ENCODE measurements around the gene UBE2F. TPM values are rescaled to one million over a fixed set of nuclear protein-coding genes. Genes with fewer than 3 reads are reported as not detected.

UBE2F gene, protein sequence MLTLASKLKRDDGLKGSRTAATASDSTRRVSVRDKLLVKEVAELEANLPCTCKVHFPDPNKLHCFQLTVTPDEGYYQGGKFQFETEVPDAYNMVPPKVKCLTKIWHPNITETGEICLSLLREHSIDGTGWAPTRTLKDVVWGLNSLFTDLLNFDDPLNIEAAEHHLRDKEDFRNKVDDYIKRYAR
- 10 to 100 TPM; 67.7 to 69.9 TPM for total RNA-seq

- Histone ChIP-seq H3K4me1 (peaks cover 67% of the 10 kb centered on the region), H3K36me3 (replicated peaks in 1 of 2; ENCODE audit: insufficient read depth in 1 of 2, low read depth in 2 of 2) (no peaks in the 10 kb centered on the region), H3K9me3 (peaks cover 0 to 10% (median 0%) of the 10 kb centered on the region in 3 donors), H3K27ac (peak within 1 kb of the TSS; percentile 73 to 84 (median 81)), H3K27me3 (no peaks in the 10 kb centered on the region), H3K4me3 (peak within 1 kb of the TSS; percentile 62 to 67)
- 0% methylated on average over 15 to 72 of the region's 123 CpGs for WGBS, 2 donors
- peak; percentile 97 to 98 (median 98) for DNase-seq
- TF ChIP-seq POLR2A (IDR thresholded peaks at IDR 0.05) (peak; percentile 56 to 69 (median 67)), CTCF (IDR thresholded peaks at IDR 0.05) (no peak)
- intact Hi-C loops (cut with DNase I) = no loop called here
- ATAC-seq = peak; percentile 93
Observed at GRCh38 chr2:237966565-237967462, at the start of gene UBE2F. Gene UBE2F, plus strand, starts transcription at chr2:237967014. Its CDS starts 6,094 bp downstream, at chr2:237973108.

DNA sequence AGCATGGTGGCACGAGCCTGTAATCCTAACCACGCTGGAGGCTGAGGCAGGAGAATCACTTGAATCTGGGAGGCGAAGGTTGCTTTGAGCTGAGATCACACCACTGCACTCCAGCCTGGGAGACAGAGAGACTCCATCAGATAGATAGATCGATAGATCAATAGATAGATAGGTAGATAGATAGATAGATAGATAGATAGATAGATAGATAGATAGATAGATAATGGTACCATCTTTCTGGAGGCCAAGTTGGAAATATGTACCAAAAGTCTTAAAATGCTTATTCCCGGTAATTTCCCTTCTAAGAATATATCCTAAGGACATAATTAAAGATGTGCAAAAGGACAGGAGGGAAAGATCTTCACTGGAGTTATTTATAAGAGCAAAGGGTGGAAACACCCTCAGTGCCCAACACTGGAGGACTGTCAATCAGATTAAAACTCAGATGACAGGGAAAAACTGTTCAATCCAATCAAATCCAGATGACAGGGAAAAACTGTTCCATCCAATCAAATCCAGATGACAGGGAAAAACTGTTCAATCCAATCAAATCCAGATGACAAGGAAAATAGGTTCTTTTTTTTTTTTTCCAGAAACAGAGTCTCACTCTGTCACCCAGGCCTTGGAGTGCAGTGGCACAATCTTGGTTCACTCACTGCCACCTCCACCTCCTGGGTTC, 49.0 kb upstream of the UBE2F start:
- Histone ChIP-seq H3K27me3 (no peaks in the 10 kb centered on the region), H3K27ac (no peak overlapping the region), H3K36me3 (replicated peaks in 1 of 2; ENCODE audit: insufficient read depth in 1 of 2, low read depth in 2 of 2) (no peaks in the 10 kb centered on the region), H3K9me3 (no peaks in the 10 kb centered on the region), H3K4me3 (no peak overlapping the region), H3K4me1 (peaks cover 9% of the 10 kb centered on the region)
- 85 to 89% methylated on average over 5 of the region's 5 CpGs for WGBS, 2 donors
- intact Hi-C loops (cut with DNase I) = no loop called here
- no peak for DNase-seq
- no peak for ATAC-seq
- TF ChIP-seq CTCF (IDR thresholded peaks at IDR 0.05) (no peak), POLR2A (IDR thresholded peaks at IDR 0.05) (no peak)

DNA sequence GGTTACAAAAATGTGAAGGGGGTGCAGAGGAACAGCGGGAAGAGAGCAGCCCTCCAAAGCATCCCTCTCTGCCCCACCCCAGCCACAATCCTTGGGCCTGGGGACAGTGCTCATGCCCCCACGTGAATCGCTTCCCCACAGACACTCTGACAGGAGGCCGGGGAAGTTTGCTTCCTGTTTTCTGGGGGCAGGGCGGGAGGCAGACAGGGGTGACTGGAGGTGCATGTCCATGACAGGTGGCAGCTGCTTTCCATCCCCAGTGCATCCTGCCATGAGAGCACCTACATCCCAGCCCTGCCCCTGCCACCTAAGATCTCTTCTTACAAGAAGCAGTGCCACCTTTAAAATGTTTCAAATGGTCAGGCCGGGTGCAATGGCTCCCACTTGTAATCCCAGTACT, 47.2 kb upstream of the UBE2F start:
- H3K9me3 ChIP-seq = no peaks in the 10 kb centered on the region
- no peak overlapping the region for H3K4me3 ChIP-seq
- WGBS, 2 donors = 58 to 88% methylated on average over 3 to 6 of the region's 6 CpGs
- no peak for ATAC-seq
- H3K4me1 ChIP-seq = peaks cover 20% of the 10 kb centered on the region
- no peak overlapping the region for H3K27ac ChIP-seq
- no peaks in the 10 kb centered on the region for H3K27me3 ChIP-seq
- intact Hi-C loops (cut with DNase I) = no loop called here
- no peak for TF ChIP-seq CTCF (IDR thresholded peaks at IDR 0.05)
- no peak for TF ChIP-seq POLR2A (IDR thresholded peaks at IDR 0.05)
- no peak for DNase-seq
- no peaks in the 10 kb centered on the region for H3K36me3 ChIP-seq (replicated peaks in 1 of 2; ENCODE audit: insufficient read depth in 1 of 2, low read depth in 2 of 2)

DNA sequence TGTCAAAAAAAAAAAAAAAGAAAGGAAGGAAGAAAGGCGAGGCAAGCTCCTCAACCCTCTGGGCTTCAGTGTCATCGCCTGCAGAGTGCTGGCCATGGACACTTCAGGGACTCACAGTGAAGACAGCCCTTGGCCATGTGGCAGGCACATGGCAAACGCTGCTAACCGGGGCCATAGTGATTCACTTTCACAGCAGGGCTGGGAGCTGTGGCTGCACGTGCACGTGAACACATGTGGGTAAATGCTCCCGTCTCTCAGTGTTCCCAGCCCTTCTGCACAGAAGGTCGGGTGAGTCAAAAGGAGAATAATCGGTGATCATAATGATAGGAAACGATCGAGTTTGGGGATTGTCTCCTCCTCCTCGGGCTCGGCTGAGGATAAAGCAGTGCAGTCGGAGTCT, 46.1 kb upstream of the UBE2F start:
- H3K36me3 ChIP-seq (replicated peaks in 1 of 2; ENCODE audit: insufficient read depth in 1 of 2, low read depth in 2 of 2) = no peaks in the 10 kb centered on the region
- intact Hi-C loops (cut with DNase I) = no loop called here
- DNase-seq (no peak), ATAC-seq (no peak)
- no peak overlapping the region for H3K27ac ChIP-seq
- H3K27me3 ChIP-seq = no peaks in the 10 kb centered on the region
- no peak overlapping the region for H3K4me3 ChIP-seq
- TF ChIP-seq POLR2A (IDR thresholded peaks at IDR 0.05) (no peak), CTCF (IDR thresholded peaks at IDR 0.05) (no peak)
- H3K9me3 ChIP-seq = no peaks in the 10 kb centered on the region
- WGBS, 2 donors = 90 to 97% methylated on average over 10 to 14 of the region's 14 CpGs
- peaks cover 20% of the 10 kb centered on the region for H3K4me1 ChIP-seq
